Peyer's patch (tissue), 4 donors: ENCODE data around the gene CDRT4.

Experiments
- POLR2A ChIP-seq, 2 donors: fragments of 450-650 bp; IDR thresholded peaks; one replicate each; pipeline ENCODE4 v1.5.1; 2017; ENCODE audit warnings: antibody characterized with exemption in 2 of 2, mild to moderate bottlenecking in 2 of 2, moderate library complexity in 2 of 2
- TF ChIP-seq, protein P1 (sequence below), 6 experiments: fragments of 450-650 bp in 4 of 6; fragments of 200-600 bp in 2 of 6; sonication (generic) in 1 of 6; IDR thresholded peaks; one replicate each; pipeline ENCODE4 v1.5.1; 2017 to 2019; ENCODE audit warnings: antibody characterized with exemption in 6 of 6, mild to moderate bottlenecking in 3 of 6, moderate library complexity in 1 of 6

DNA sequence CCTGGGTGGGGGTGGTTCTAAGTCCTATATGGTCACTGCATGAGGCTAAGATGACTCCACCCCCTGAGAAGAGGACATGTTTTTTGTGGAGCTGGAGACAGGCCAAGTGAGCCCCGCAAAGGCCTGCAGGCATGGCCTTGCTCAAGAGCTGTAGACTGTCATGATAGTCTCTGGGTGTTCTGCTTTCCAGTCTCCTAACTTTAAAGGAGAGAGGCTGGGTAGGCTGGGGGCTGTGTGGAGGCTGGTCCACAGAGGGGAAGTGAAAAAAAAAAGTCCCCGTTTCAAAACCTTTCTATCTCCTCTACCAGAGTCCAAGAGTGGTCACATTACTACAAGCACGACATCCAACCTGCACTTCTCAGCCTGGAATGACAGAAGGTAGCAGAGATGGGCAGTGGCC lies 27.1 kb downstream of the CDRT4 start:
- TF ChIP-seq, protein P1, sequence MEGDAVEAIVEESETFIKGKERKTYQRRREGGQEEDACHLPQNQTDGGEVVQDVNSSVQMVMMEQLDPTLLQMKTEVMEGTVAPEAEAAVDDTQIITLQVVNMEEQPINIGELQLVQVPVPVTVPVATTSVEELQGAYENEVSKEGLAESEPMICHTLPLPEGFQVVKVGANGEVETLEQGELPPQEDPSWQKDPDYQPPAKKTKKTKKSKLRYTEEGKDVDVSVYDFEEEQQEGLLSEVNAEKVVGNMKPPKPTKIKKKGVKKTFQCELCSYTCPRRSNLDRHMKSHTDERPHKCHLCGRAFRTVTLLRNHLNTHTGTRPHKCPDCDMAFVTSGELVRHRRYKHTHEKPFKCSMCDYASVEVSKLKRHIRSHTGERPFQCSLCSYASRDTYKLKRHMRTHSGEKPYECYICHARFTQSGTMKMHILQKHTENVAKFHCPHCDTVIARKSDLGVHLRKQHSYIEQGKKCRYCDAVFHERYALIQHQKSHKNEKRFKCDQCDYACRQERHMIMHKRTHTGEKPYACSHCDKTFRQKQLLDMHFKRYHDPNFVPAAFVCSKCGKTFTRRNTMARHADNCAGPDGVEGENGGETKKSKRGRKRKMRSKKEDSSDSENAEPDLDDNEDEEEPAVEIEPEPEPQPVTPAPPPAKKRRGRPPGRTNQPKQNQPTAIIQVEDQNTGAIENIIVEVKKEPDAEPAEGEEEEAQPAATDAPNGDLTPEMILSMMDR (IDR thresholded peaks at IDR 0.05) = no peak
- TF ChIP-seq POLR2A (IDR thresholded peaks at IDR 0.05) = no peak
